K562 (cell line): ENCODE data around the gene XRCC5. TPM values are rescaled to one million over a fixed set of nuclear protein-coding genes. Genes with fewer than 3 reads are reported as not detected.

ENCODE experiments used
- ATAC-seq: fragments of 200-7000 bp; cut with Tn5 transposase; 3 replicates; pipeline ENCODE4 v1.9.1; 2020; ENCODE audit warnings: moderate library complexity
- BruUV-seq: library from RNA; stranded (reverse); fragments of 400-500 nt; replicated peaks from 2 replicates; lab custom pipeline; 2021; lab: Mats Ljungman, UMichigan
- CTCF ChIA-PET: fragments of 300-600 bp; formaldehyde crosslinking; extraction: SDS; loops from one replicate; lab custom pipeline; 2021; ENCODE audit warnings: low intra/inter-chr PET ratio; lab: Yijun Ruan, JAX
- POLR2A ChIA-PET: fragments of 300-600, 350-650 bp; sonication (Branson Sonifier 250); formaldehyde crosslinking; extraction: SDS; loops from one replicate; lab custom pipeline; 2021; ENCODE audit warnings: antibody characterized with exemption, inconsistent platforms; lab: Yijun Ruan, JAX
- DNase-seq, 4 experiments: peaks; one replicate each; pipeline versions ENCODE4 v3.0.0 to v3.0.0-alpha.2; 2011 to 2018; ENCODE audit warnings: low spot score in 3 of 4, mixed read lengths in 3 of 4; ENCODE audit errors: extremely low read depth in 1 of 4
- FAIRE-seq: peaks from 2 replicates; lab custom pipeline; 2011; peaks lifted over from hg19 to GRCh38; lab: Jason Lieb, UNC
- H2AFZ ChIP-seq: 2 replicates; pipeline ENCODE4 v1.6.0; 2011; ENCODE audit warnings: low read depth, low read length, control low read depth, inconsistent platforms
- H3K27ac ChIP-seq: fragments of 200-600 bp; 3 replicates; pipeline ENCODE4 v1.8.0; 2011; ENCODE audit warnings: low read depth, mild to moderate bottlenecking, control low read depth, inconsistent platforms, low read length, moderate library complexity, mixed read lengths; ENCODE audit errors: extremely low read depth
- H3K27me3 ChIP-seq, 2 experiments: fragments of 300-600 bp in 1 of 2; 2 replicates in 1 of 2; 3 replicates in 1 of 2; pipeline versions ENCODE4 v1.6.0 to v1.8.0; 2011; ENCODE audit warnings: inconsistent platforms in 2 of 2, low read length in 2 of 2, mild to moderate bottlenecking in 1 of 2, mixed read lengths in 1 of 2, moderate library complexity in 1 of 2; ENCODE audit not compliant: control insufficient read depth in 2 of 2, insufficient read depth in 2 of 2
- H3K36me3 ChIP-seq: fragments of 300-600 bp; 3 replicates; pipeline ENCODE4 v1.8.0; 2011; ENCODE audit warnings: mild to moderate bottlenecking, low read length, inconsistent platforms; ENCODE audit not compliant: control insufficient read depth, insufficient read depth
- H3K4me1 ChIP-seq, 2 experiments: fragments of 200-600 bp in 1 of 2; replicated peaks in 1 of 2; 2 replicates in 1 of 2; 3 replicates in 1 of 2; pipeline versions ENCODE4 v1.5.1 to v1.8.0; 2011; ENCODE audit warnings: inconsistent platforms in 2 of 2, low read length in 2 of 2, mild to moderate bottlenecking in 1 of 2, mixed read lengths in 1 of 2, moderate library complexity in 1 of 2; ENCODE audit not compliant: control insufficient read depth in 2 of 2, insufficient read depth in 2 of 2
- H3K4me2 ChIP-seq: 2 replicates; pipeline ENCODE4 v1.6.1; 2011; ENCODE audit warnings: low read length, control low read depth, inconsistent platforms, mixed read lengths; ENCODE audit not compliant: insufficient read depth
- H3K4me3 ChIP-seq: fragments of 200-600 bp; sonication (generic), shearing (Covaris generic); 2 replicates; pipeline ENCODE4 v1.5.1; 2016; ENCODE audit warnings: control low read depth, inconsistent platforms
- H3K79me2 ChIP-seq: fragments of 200-600 bp; 3 replicates; pipeline ENCODE4 v1.8.0; 2011; ENCODE audit warnings: low read length, inconsistent platforms; ENCODE audit not compliant: control insufficient read depth, insufficient read depth
- H3K9ac ChIP-seq, 2 experiments: 2 replicates each; pipeline versions ENCODE4 v1.6.0 to v1.6.1; 2011; ENCODE audit warnings: low read depth in 2 of 2, low read length in 2 of 2, control low read depth in 1 of 2, inconsistent platforms in 1 of 2, mild to moderate bottlenecking in 1 of 2, mixed read lengths in 1 of 2; ENCODE audit not compliant: insufficient read depth in 1 of 2
- H3K9me1 ChIP-seq: one replicate; pipeline ENCODE4 v1.6.0; 2011; ENCODE audit warnings: inconsistent platforms, mild to moderate bottlenecking, low read length, moderate library complexity; ENCODE audit not compliant: control insufficient read depth, insufficient read depth
- H3K9me3 ChIP-seq: replicated peaks from 2 replicates; pipeline ENCODE4 v1.5.1; 2011; ENCODE audit warnings: low read depth, low read length, inconsistent platforms; ENCODE audit not compliant: control insufficient read depth, insufficient read depth
- H4K20me1 ChIP-seq: replicated peaks from 2 replicates; pipeline ENCODE4 v1.6.1; 2011; ENCODE audit warnings: low read length, inconsistent platforms, mixed read lengths; ENCODE audit not compliant: control insufficient read depth, insufficient read depth
- GATA2 ChIP-seq: sonication (generic); formaldehyde crosslinking; IDR thresholded peaks from 2 replicates; pipeline ENCODE4 v1.4.0; 2020; ENCODE audit warnings: mild to moderate bottlenecking, missing genetic modification reagents
- KAT7 ChIP-seq: sonication (generic); formaldehyde crosslinking; IDR thresholded peaks from 2 replicates; pipeline ENCODE4 v1.8.0; 2022; ENCODE audit warnings: missing genetic modification reagents, mild to moderate bottlenecking, borderline replicate concordance
- RAD21 ChIP-seq, 2 experiments: fragments of 250-450 bp in 1 of 2; fragments of 450-650 bp in 1 of 2; sonication (Bioruptor Pico) in 1 of 2; formaldehyde crosslinking in 1 of 2; IDR thresholded peaks in 1 of 2; conservative IDR thresholded peaks in 1 of 2; 2 replicates each; pipeline versions ENCODE4 v1.4.0 to v1.8.0; 2020 to 2022; ENCODE audit warnings: mild to moderate bottlenecking in 2 of 2, moderate library complexity in 1 of 2
- RCOR1 ChIP-seq, 2 experiments: IDR thresholded peaks; 2 replicates each; pipeline ENCODE4 v1.6.1; 2012; ENCODE audit warnings: low read depth in 2 of 2, low read length in 2 of 2, borderline replicate concordance in 1 of 2, improper control_type of control experiment in 1 of 2
- STAG1 ChIP-seq: sonication (generic); formaldehyde crosslinking; IDR thresholded peaks from 2 replicates; pipeline ENCODE4 v1.5.0; 2020; ENCODE audit warnings: missing genetic modification reagents, borderline replicate concordance
- TAF7 ChIP-seq: fragments of 450-650 bp; IDR thresholded peaks from 2 replicates; pipeline ENCODE4 v1.6.1; 2016; ENCODE audit warnings: missing genetic modification characterization, missing compliant biosample characterization
- ZNF146 ChIP-seq: IDR thresholded peaks from one replicate; pipeline ENCODE4 v1.6.1; 2018; ENCODE audit warnings: missing compliant biosample characterization; ENCODE audit not compliant: unreplicated experiment
- WGBS: fragments of 100-300 bp; shearing (Covaris generic); methylation state at CpG from one replicate; pipeline ENCODE4 v1.1.6; 2016; ENCODE audit warnings: low coverage, mixed read lengths; ENCODE audit not compliant: insufficient coverage; ENCODE audit errors: missing lambda C conversion rate; 5-methylcytosine and 5-hydroxymethylcytosine counted together
- in situ Hi-C: fragments of 300-500 bp; cut with MboI; formaldehyde crosslinking; loops from 4 replicates; pipeline ENCODE4 v1.15.0; 2018; ENCODE audit warnings: inconsistent platforms, mixed read lengths
- intact Hi-C: fragments of 100-400 bp; cut with micrococcal nuclease; formaldehyde crosslinking; loops from 2 replicates; pipeline ENCODE4 v1.14.2; 2022
- polyA plus RNA-seq, 8 experiments: library from polyadenylated mRNA; depleted of rRNA in 4 of 8; stranded (reverse) in 5 of 8; unstranded in 3 of 8; fragments of >200 nt; fragmentation: Nextera tagmentation in 2 of 8; fragmentation: Illumina TruSeq in 1 of 8; extraction: Ambion mirVana in 2 of 8; extraction: Trizol in 1 of 8; gene quantifications; 2 replicates each; pipeline versions ENCODE4 v1.2.1 to v1.2.3, GENCODE V29; 2011 to 2014; ENCODE audit warnings: inconsistent platforms in 1 of 8, missing spikeins in 1 of 8
- total RNA-seq, 7 experiments: library from RNA; depleted of rRNA in 6 of 7; stranded (reverse); fragments of >200 nt in 6 of 7; fragmentation: Illumina TruSeq in 2 of 7; extraction: Trizol in 2 of 7; gene quantifications; 2 replicates each; pipeline versions ENCODE4 v1.2.1 to v1.2.3, GENCODE V29; 2011 to 2021; ENCODE audit warnings: low replicate concordance in 1 of 7
- TF ChIP-seq, protein P1 (sequence below): sonication (generic); formaldehyde crosslinking; IDR thresholded peaks from 2 replicates; pipeline ENCODE4 v1.8.0; 2023; ENCODE audit warnings: missing genetic modification reagents, mild to moderate bottlenecking, borderline replicate concordance
- TF ChIP-seq, protein P2 (sequence below), 3 experiments: IDR thresholded peaks in 2 of 3; conservative IDR thresholded peaks in 1 of 3; 2 replicates each; pipeline ENCODE4 v1.5.1; 2011 to 2012; ENCODE audit warnings: low read length in 3 of 3, mild to moderate bottlenecking in 3 of 3, control low read depth in 2 of 3, improper control_type of control experiment in 1 of 3, inconsistent platforms in 1 of 3, low read depth in 1 of 3, mixed read lengths in 1 of 3, moderate library complexity in 1 of 3; ENCODE audit not compliant: insufficient read depth in 2 of 3
- TF ChIP-seq, protein P3 (sequence below): fragments of 450-650 bp; formaldehyde crosslinking; IDR thresholded peaks from 2 replicates; pipeline ENCODE4 v1.4.0; 2020; ENCODE audit warnings: mild to moderate bottlenecking, moderate library complexity

XRCC5 gene
- total and polyA plus RNA-seq, 9 of the 15 experiments (the other 6 are each of a cell fraction or from before 2014, with no cell fraction given) = 168 to 551 (median 297) TPM

DNA sequence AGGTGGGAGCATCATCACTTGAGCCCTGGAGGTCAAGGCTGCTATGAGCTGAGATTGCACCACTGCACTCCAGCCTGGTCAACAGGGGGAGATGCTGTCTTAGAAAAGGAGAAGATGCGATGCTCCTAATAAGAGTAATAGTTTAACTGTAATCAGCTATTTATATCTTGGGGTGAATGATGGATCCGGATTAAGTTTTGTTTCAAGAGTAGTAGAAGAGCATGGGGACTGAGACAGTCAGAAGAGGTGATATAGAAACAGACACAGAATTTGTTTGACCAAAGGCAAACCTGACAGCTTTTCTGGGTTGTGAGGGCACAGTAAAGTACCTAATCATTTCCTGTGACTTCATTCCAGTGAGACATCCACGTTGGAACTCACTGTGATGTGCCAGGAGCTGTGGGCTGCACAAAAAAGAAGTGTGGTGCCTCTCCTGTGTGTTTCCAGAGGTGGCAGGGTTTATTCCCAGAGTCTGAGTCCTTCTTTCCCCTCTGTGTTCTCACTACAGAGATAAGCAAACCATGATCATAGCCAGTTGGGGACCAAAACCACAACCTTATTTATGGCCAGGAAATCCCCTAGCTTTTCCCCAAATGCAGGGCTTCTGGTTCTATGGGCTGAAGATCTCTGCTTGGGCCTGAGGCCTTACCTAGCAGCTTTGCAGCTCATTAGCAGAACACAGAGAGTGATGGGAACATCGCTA, 113.7 kb downstream of the XRCC5 start:
- Histone ChIP-seq H3K9me1 (no peaks in the 10 kb centered on the region), H4K20me1 (no peaks in the 10 kb centered on the region), H3K4me1 (peaks cover 0 to 12% of the 10 kb centered on the region in 2 experiments; a peak in 4 of 5 replicates), H3K4me2 (peak overlapping the region; percentile 32; the same call in 1 of the 2 replicates), H3K9ac (no peak overlapping the region; a peak in 1 of 4 replicates), H3K79me2 (no peaks in the 10 kb centered on the region), H3K4me3 (no peak overlapping the region), H3K27ac (no peak overlapping the region), H3K9me3 (no peaks in the 10 kb centered on the region), H2AFZ (no peak overlapping the region), H3K27me3 (no peaks in the 10 kb centered on the region), H3K36me3 (no peaks in the 10 kb centered on the region)
- intact Hi-C loops = loop anchor here (2.0 to 5.0 kb wide), 3 partner anchors 180 to 442 kb away; no protein-coding TSS in a partner anchor
- FAIRE-seq (no peak), ATAC-seq (peak; percentile 66), DNase-seq (no peak)
- no TSS peak for BruUV-seq
- in situ Hi-C loops = loop anchor here (25.0 kb wide), 1 partner anchor 440 kb away; no protein-coding TSS in a partner anchor
- ChIA-PET POLR2A (interaction anchor here (2.3 kb wide), 1 partner anchor 11 kb away, joined by 10 read pairs; no protein-coding TSS in a partner anchor), CTCF (interaction anchor here (1.0 kb wide), 1 partner anchor 178 kb away, joined by 4 read pairs; no protein-coding TSS in a partner anchor)
- WGBS = 22% methylated on average over 4 of the region's 4 CpGs
- TF ChIP-seq RCOR1 (IDR thresholded peaks at IDR 0.05; ENCODE audit: borderline replicate concordance in 1 of 2, low read depth in 2 of 2, low read length in 2 of 2) (peak in 1 of 2 experiments; percentile 64; a peak in 1 of 4 replicates), GATA2 (CRISPR knock-in tag) (0 out of 2 replicates have a peak, but pooled peaks have one; percentile 4), ZNF146 (CRISPR knock-in tag) (no peak), TAF7 (no peak), STAG1 (CRISPR knock-in tag) (0 out of 2 replicates have a peak, but pooled peaks have one; percentile 7), KAT7 (CRISPR knock-in tag) (no peak), RAD21 (CRISPR knock-in tag; conservative IDR thresholded peaks at IDR 0.05 in 1 of 2, IDR thresholded peaks at IDR 0.05 in 1 of 2) (peak; percentile 57 to 65)
- TF ChIP-seq, protein P1, sequence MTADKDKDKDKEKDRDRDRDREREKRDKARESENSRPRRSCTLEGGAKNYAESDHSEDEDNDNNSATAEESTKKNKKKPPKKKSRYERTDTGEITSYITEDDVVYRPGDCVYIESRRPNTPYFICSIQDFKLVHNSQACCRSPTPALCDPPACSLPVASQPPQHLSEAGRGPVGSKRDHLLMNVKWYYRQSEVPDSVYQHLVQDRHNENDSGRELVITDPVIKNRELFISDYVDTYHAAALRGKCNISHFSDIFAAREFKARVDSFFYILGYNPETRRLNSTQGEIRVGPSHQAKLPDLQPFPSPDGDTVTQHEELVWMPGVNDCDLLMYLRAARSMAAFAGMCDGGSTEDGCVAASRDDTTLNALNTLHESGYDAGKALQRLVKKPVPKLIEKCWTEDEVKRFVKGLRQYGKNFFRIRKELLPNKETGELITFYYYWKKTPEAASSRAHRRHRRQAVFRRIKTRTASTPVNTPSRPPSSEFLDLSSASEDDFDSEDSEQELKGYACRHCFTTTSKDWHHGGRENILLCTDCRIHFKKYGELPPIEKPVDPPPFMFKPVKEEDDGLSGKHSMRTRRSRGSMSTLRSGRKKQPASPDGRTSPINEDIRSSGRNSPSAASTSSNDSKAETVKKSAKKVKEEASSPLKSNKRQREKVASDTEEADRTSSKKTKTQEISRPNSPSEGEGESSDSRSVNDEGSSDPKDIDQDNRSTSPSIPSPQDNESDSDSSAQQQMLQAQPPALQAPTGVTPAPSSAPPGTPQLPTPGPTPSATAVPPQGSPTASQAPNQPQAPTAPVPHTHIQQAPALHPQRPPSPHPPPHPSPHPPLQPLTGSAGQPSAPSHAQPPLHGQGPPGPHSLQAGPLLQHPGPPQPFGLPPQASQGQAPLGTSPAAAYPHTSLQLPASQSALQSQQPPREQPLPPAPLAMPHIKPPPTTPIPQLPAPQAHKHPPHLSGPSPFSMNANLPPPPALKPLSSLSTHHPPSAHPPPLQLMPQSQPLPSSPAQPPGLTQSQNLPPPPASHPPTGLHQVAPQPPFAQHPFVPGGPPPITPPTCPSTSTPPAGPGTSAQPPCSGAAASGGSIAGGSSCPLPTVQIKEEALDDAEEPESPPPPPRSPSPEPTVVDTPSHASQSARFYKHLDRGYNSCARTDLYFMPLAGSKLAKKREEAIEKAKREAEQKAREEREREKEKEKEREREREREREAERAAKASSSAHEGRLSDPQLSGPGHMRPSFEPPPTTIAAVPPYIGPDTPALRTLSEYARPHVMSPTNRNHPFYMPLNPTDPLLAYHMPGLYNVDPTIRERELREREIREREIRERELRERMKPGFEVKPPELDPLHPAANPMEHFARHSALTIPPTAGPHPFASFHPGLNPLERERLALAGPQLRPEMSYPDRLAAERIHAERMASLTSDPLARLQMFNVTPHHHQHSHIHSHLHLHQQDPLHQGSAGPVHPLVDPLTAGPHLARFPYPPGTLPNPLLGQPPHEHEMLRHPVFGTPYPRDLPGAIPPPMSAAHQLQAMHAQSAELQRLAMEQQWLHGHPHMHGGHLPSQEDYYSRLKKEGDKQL = no peak
- TF ChIP-seq, protein P2, sequence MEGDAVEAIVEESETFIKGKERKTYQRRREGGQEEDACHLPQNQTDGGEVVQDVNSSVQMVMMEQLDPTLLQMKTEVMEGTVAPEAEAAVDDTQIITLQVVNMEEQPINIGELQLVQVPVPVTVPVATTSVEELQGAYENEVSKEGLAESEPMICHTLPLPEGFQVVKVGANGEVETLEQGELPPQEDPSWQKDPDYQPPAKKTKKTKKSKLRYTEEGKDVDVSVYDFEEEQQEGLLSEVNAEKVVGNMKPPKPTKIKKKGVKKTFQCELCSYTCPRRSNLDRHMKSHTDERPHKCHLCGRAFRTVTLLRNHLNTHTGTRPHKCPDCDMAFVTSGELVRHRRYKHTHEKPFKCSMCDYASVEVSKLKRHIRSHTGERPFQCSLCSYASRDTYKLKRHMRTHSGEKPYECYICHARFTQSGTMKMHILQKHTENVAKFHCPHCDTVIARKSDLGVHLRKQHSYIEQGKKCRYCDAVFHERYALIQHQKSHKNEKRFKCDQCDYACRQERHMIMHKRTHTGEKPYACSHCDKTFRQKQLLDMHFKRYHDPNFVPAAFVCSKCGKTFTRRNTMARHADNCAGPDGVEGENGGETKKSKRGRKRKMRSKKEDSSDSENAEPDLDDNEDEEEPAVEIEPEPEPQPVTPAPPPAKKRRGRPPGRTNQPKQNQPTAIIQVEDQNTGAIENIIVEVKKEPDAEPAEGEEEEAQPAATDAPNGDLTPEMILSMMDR (IDR thresholded peaks at IDR 0.05 in 2 of 3, conservative IDR thresholded peaks at IDR 0.05 in 1 of 3; ENCODE audit: insufficient read depth in 2 of 3, low read depth in 1 of 3, low read length in 3 of 3) = peak; percentile 35 to 53 (median 43); a peak in 4 of 6 replicates
- TF ChIP-seq, protein P3, sequence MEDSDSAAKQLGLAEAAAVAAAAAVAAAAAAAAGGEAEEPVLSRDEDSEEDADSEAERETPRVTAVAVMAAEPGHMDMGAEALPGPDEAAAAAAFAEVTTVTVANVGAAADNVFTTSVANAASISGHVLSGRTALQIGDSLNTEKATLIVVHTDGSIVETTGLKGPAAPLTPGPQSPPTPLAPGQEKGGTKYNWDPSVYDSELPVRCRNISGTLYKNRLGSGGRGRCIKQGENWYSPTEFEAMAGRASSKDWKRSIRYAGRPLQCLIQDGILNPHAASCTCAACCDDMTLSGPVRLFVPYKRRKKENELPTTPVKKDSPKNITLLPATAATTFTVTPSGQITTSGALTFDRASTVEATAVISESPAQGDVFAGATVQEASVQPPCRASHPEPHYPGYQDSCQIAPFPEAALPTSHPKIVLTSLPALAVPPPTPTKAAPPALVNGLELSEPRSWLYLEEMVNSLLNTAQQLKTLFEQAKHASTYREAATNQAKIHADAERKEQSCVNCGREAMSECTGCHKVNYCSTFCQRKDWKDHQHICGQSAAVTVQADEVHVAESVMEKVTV (CRISPR knock-in tag) = peak; percentile 19; the same call in 1 of the 2 replicates
